B cell (primary cell): ENCODE measurements around the gene PWWP3B.

ENCODE experiments used
- EZH2 ChIP-seq: IDR thresholded peaks from 2 replicates; pipeline ENCODE4 v1.6.1; 2012; ENCODE audit warnings: borderline replicate concordance, low read depth, mild to moderate bottlenecking, moderate library complexity, low read length; ENCODE audit not compliant: insufficient read depth, poor library complexity, severe bottlenecking
- TF ChIP-seq, protein P1 (sequence below): fragments of 200-600 bp; IDR thresholded peaks from one replicate; pipeline ENCODE4 v1.8.0; 2022; ENCODE audit warnings: antibody characterized with exemption, mild to moderate bottlenecking

DNA sequence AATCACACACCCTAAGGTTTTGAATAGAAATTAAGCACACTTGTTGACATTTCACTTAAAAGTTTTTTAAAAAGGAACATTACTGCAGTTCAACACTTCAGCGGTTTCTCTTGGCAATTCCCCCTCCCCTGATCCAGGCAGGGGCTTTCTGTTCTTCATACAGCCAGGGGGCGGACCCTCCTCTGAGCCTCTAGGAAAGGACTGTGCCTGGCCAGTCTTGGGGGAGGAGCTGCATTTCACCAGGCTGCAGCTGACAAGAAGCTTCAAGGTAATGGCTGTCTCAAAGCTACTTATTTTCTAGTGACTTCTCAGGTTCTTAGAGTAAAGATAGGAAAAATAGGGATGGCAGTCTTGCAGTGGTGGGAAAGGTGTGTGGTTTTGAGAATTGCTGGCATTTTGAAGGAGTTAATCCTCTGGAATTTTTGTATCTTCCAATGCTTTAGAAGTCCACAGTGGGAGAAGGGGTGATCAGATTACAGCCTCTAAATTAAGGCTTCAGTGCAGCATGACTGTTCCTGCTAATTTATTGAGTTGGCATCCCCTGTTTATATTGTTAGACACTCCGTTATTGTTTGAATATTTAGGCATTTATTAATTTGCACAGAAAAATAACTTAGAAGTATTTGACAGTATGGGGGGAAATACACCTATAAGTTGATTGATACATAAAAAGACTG is 33.5 kb downstream of the PWWP3B start:
- TF ChIP-seq, protein P1, sequence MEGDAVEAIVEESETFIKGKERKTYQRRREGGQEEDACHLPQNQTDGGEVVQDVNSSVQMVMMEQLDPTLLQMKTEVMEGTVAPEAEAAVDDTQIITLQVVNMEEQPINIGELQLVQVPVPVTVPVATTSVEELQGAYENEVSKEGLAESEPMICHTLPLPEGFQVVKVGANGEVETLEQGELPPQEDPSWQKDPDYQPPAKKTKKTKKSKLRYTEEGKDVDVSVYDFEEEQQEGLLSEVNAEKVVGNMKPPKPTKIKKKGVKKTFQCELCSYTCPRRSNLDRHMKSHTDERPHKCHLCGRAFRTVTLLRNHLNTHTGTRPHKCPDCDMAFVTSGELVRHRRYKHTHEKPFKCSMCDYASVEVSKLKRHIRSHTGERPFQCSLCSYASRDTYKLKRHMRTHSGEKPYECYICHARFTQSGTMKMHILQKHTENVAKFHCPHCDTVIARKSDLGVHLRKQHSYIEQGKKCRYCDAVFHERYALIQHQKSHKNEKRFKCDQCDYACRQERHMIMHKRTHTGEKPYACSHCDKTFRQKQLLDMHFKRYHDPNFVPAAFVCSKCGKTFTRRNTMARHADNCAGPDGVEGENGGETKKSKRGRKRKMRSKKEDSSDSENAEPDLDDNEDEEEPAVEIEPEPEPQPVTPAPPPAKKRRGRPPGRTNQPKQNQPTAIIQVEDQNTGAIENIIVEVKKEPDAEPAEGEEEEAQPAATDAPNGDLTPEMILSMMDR, result no peak
- TF ChIP-seq EZH2, result no peak
